ENCODE results near the gene PCBD2. TPM values are rescaled to one million over a fixed set of nuclear protein-coding genes. Genes with fewer than 3 reads are reported as not detected.

The PCBD2 gene
- polyA plus RNA-seq, 1 experiment, result 3.3 TPM

DNA sequence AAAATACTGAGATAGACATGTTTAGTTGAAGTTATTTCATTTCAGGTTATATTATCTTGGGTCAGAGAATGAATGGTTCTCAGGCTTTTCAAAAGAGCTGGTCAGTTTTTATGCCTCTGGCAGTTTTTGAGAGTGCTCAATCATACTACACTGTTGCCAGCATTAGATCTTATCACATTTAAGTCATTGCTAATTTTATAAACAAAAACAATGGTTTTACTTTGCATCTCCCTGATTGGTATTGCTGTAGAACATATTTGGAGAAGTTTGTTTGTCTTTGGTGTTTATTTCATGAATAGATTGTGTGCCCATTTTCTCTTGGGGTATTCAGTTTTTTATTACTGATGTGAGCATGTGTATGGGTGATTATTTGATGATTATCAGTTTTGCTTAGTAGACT lies 64.2 kb downstream of the PCBD2 start:
- H3K27me3 ChIP-seq (ENCODE audit: control insufficient read depth, insufficient read depth, low read length), result no peaks in the 10 kb centered on the region
- TF ChIP-seq, protein P1, sequence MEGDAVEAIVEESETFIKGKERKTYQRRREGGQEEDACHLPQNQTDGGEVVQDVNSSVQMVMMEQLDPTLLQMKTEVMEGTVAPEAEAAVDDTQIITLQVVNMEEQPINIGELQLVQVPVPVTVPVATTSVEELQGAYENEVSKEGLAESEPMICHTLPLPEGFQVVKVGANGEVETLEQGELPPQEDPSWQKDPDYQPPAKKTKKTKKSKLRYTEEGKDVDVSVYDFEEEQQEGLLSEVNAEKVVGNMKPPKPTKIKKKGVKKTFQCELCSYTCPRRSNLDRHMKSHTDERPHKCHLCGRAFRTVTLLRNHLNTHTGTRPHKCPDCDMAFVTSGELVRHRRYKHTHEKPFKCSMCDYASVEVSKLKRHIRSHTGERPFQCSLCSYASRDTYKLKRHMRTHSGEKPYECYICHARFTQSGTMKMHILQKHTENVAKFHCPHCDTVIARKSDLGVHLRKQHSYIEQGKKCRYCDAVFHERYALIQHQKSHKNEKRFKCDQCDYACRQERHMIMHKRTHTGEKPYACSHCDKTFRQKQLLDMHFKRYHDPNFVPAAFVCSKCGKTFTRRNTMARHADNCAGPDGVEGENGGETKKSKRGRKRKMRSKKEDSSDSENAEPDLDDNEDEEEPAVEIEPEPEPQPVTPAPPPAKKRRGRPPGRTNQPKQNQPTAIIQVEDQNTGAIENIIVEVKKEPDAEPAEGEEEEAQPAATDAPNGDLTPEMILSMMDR (IDR thresholded peaks at IDR 0.05; ENCODE audit: insufficient read depth, low read depth, low read length), result no peak
- no peak overlapping the region for H3K4me3 ChIP-seq (ENCODE audit: low read depth, low read length)
- no peaks in the 10 kb centered on the region for H3K36me3 ChIP-seq (ENCODE audit: control insufficient read depth, insufficient read depth, low read length)
- no peak for DNase-seq (ENCODE audit: low read depth)
- POLR2A ChIA-PET, result no interaction called here
- CTCF ChIA-PET, result no interaction called here

DNA sequence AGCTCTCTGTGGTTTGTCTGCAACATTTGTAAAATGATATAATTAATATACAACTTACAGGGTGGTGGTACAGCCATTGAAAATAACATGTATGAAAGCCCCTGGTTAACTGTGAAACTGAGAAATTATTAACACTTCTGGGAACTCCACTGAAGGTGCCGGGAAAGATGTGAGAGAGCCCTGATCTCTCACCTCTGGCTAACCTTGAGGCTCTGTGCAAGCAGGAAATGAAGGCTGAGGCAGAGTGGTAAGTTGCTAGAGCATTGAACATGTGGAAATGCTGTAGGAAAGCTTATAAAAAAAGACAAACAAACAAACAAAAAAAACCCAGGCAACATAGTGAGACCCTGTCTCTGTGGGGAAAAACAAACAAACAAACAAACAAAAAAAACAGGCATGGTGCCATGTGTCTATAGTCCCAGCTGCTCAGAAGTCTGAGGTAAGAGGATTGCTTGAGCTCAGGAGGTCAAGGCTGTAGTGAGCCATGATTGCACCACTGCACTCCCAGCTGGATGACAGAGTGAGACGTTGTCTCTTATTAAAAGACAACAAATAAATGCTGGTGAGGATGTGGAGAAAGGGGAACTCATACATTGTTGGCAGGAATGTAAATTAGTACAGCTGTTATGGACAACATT lies 70.3 kb downstream of the PCBD2 start:
- CTCF ChIA-PET, result no interaction called here
- POLR2A ChIA-PET, result no interaction called here
- TF ChIP-seq, protein P1 (IDR thresholded peaks at IDR 0.05; ENCODE audit: insufficient read depth, low read depth, low read length), result no peak
- DNase-seq (ENCODE audit: low read depth), result no peak
- Histone ChIP-seq H3K4me3 (ENCODE audit: low read depth, low read length) (no peak overlapping the region), H3K27me3 (ENCODE audit: control insufficient read depth, insufficient read depth, low read length) (no peaks in the 10 kb centered on the region), H3K36me3 (ENCODE audit: control insufficient read depth, insufficient read depth, low read length) (no peaks in the 10 kb centered on the region)

DNA sequence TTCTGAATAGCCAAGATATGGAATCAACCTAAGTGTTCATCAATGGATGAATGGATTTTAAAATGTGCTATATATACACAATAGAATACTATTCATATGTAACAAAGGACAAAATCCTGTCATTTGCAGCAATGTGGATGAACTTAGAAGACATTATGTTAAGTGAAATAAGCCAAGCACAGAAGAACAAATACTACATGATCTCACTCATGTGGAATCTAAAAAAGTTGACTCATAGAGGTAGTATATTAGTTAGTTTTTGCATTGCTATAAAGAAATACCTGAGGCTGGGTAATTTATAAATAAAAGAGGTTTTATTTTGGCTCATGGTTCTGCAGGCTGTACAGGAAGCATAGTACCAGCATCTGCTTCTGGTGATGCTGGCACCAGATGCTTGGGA lies 70.9 kb downstream of the PCBD2 start:
- DNase-seq (ENCODE audit: low read depth), result no peak
- TF ChIP-seq, protein P1 (IDR thresholded peaks at IDR 0.05; ENCODE audit: insufficient read depth, low read depth, low read length), result no peak
- no peak overlapping the region for H3K4me3 ChIP-seq (ENCODE audit: low read depth, low read length)
- POLR2A ChIA-PET, result no interaction called here
- no peaks in the 10 kb centered on the region for H3K36me3 ChIP-seq (ENCODE audit: control insufficient read depth, insufficient read depth, low read length)
- no peaks in the 10 kb centered on the region for H3K27me3 ChIP-seq (ENCODE audit: control insufficient read depth, insufficient read depth, low read length)
- CTCF ChIA-PET, result no interaction called here

DNA sequence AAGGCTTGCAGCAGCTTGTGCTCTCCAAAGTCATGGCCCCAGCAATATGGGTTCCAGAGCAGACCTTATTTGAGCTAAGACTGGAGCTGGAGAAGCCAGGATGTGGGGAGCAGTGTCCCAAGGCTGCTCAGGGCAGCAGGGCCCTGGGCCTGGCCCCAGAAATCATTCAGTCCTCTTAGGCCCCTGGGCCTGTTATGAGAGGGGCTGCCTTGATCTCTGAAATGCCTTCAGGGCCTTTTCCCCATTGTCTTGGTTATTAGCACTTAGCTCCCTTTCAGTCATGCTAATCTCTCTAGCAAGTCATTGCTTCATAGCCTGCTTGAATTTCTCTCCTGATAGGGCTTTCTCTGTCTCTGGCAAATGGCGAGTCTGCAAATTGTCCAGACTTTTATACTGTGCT lies 71.9 kb downstream of the PCBD2 start:
- ChIA-PET POLR2A (no interaction called here), CTCF (no interaction called here)
- H3K27me3 ChIP-seq (ENCODE audit: control insufficient read depth, insufficient read depth, low read length), result no peaks in the 10 kb centered on the region
- no peaks in the 10 kb centered on the region for H3K36me3 ChIP-seq (ENCODE audit: control insufficient read depth, insufficient read depth, low read length)
- no peak for DNase-seq (ENCODE audit: low read depth)
- H3K4me3 ChIP-seq (ENCODE audit: low read depth, low read length), result no peak overlapping the region
- TF ChIP-seq, protein P1 (IDR thresholded peaks at IDR 0.05; ENCODE audit: insufficient read depth, low read depth, low read length), result no peak

DNA sequence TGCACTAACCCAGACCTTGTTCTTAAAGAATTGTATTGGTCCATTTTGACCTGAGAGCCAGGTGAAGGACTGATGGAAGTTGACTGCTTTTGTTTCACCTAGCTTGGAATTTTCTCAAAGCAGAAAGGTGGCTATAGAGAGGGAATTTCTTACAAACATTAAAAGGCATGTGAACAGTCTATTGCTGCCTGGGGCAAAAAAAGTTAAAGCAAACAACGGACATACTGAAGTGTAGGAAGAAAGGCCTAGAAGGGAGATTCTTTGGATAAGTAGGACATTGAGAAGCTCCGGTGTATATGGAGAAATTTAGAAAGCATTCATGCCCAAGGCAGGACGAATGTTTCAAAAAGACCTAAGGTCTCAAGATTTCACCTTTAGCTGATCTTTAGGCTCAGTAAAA lies 74.5 kb downstream of the PCBD2 start:
- no peak for DNase-seq (ENCODE audit: low read depth)
- TF ChIP-seq, protein P1 (IDR thresholded peaks at IDR 0.05; ENCODE audit: insufficient read depth, low read depth, low read length), result no peak
- Histone ChIP-seq H3K4me3 (ENCODE audit: low read depth, low read length) (no peak overlapping the region), H3K27me3 (ENCODE audit: control insufficient read depth, insufficient read depth, low read length) (no peaks in the 10 kb centered on the region), H3K36me3 (ENCODE audit: control insufficient read depth, insufficient read depth, low read length) (no peaks in the 10 kb centered on the region)
- POLR2A ChIA-PET, result no interaction called here
- CTCF ChIA-PET, result interaction anchor here (1.3 to 1.4 kb wide), 2 partner anchors 9 to 184 kb away, joined by 3 to 4 read pairs; no protein-coding TSS in a partner anchor

All from BJ (cell line).